ENCODE measurements around the gene KRT17.
"Not testable (repeated sequence)": the region's sequence is repeated elsewhere in the genome, so short reads cannot be mapped to it uniquely, and the experiment has no call there.

KRT17 gene

DNA sequence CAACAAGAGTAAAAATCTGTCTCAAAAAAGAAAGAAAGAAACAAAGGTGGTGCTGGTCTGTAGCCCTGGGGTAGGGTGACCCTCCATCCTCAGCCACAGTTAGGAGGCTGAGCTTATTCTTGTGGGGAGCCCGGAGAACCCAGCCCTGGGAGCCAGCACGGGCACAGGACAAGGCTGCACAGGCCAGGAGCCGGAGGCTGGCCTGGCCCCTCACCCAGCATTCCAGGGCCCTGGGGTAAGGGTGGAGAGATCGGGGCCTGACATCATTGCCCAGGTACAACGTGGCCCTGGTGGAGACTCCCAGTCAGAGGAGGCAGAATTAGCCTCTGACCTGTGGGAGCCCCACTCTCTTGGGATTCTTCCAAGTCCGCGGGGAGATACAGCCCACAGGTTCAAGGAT, 10.3 kb upstream of the KRT17 start:
- DNase-seq (ENCODE audit: low spot score): no peak

- no peak for DNase-seq (ENCODE audit: low spot score)
Observed at GRCh38 chr17:41633556-41634199, 9.3 kb upstream of the KRT17 start.

- no peak for DNase-seq (ENCODE audit: low spot score)
Observed at GRCh38 chr17:41632482-41633105, 8.2 kb upstream of the KRT17 start.

DNA sequence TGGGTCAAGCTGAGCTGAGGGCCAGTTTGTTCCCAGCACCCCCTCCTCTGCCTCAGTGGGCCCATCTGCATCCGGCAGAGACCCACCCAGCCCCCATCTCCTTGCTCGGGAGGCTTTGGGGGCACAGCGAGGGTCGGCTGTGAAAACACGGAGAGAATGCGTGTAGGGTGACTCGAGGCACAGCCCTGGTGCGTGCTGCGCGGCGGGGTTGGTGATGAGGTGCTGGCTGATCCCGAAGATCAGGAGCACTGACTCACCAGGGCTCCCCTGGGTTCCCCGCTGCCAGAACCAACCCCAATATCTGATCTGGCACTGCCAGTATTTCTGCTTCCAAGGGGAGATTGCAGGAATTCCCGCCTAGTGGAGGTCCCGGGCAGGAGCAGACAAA, 7.5 kb upstream of the KRT17 start:
- no peak for DNase-seq (ENCODE audit: low spot score)

- no peak for DNase-seq (ENCODE audit: low spot score)
Observed at GRCh38 chr17:41631025-41631897, 6.9 kb upstream of the KRT17 start.

DNA sequence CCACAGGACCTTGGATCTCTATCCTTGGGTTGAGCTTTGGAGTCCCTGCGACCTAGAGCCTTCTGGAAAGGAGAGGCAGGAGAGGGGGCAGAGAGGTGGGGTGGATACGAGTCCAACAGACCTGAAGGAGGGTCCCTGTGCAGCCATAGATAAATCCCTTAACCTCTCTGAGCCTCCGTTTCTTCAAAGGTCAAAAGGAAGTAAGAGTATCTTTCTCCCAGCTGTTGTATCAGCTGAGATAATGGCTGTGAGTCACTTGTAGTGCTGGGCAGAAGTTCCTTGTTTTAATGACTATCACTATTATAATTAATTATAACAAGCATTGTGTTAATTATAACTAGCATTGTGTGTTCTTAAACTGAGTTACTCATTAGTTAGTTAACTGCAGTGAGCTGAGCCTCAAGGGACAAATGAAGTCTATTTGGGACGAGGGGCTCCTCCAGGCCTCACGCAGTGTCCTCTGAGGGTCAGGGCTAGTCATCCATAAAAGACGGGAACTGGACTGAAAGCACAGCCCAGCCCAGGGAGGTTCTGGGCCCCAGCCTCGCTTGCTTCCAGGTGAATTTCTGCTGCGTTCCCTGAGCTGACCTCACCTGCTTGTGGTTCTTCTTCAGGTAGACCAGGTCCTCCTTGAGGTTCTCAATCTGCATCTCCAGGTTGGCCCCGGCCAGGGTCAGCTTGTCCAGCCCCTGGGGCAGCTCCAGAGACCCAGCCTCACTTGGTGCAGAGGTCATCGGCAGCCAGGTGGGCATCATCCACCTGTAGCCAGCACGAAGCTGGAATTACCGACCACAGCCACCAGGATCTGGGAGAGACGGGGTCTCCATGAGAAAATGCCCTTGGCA, 5.7 kb upstream of the KRT17 start:
- no peak for DNase-seq (ENCODE audit: low spot score)

DNA sequence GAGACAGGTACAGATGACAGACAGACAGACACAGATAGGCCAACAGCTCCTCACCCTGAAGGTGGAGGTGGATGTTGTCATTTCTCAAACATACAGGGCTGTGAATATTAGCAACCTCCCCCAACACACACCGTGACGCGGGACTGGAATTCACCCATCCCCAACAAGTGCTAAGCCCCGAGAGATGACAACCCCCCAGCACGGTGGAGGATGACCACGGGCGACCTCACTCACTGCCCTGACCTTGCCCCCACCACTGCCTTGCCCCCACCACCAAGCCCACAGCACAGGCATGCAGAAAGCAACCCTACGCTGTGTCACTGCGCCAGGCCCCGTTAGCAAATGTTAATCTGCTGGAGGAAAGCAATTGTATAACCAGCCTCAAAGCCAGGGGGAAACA, 4.9 kb upstream of the KRT17 start:
- DNase-seq (ENCODE audit: low spot score): no peak

GRCh38 chr17:41628621-41629255, 4.4 kb upstream of the KRT17 start:
- not testable (repeated sequence) for DNase-seq (ENCODE audit: low spot score)

- not testable (repeated sequence) for DNase-seq (ENCODE audit: low spot score)
Observed at GRCh38 chr17:41628073-41628370, 3.6 kb upstream of the KRT17 start.

- no peak for DNase-seq (ENCODE audit: low spot score)
Observed at GRCh38 chr17:41627316-41628072, 3.1 kb upstream of the KRT17 start.

DNA sequence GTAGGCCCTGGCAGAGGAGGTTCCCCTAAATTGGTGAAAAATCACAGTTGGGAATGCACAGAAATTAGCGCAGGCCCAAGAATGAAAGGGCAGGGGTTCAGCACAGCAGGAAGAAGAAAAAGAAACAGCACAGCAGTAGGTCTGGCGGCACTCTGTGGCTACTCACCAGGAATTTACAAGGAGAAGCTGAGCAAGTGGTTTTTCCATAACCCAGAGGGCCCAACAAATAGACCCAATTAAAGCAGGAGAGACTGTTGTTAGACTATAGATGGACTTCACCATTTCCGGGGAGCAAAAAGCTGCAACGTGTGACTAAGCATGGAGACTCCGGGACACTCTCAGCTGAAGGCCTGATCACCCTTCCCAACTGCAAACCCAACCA, 2.5 kb upstream of the KRT17 start:
- DNase-seq (ENCODE audit: low spot score): not testable (repeated sequence)

DNA sequence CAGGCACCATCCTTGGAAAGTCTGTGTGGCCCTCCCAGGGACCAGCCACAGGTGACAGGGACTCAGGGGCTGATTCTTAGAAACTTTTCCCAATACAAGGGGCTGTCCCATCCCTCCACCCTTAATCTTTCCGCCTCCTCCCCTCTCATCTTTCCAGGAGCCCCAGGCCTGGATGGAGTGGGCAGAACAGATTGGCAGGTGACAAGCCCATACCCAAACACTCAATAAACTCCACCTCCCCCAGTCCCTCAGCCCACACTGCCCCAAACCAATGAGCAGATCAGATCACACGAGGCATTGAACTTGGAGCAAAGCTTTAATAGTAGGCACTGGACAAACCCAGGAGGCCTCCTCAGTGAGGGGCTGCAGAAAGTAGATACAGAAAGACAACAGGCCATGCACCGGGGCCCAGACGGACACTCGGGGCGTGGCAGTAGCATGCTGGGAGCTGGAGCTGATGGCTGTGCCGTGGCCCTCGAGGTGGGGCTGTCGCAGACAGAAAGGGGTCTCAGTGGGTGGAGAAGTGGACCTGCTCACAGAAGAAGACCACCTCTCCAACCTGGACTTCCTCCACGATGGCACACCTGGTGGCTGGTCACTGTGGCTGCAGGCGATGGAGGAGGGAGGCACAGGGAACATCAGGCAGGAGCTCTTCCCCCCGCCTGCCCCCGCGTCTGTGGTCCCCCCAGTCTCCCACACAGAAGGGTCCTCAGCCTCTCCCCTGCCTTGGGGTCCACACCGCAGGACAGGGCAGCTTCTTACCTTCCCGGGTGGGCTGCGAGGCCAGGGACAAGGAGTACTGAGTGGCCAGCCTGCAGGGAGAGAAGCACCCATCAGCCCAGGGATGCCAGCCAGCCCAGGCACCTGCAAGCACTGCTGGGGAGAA, 1.9 kb upstream of the KRT17 start:
- not testable (repeated sequence) for DNase-seq (ENCODE audit: low spot score)

- DNase-seq (ENCODE audit: low spot score): no peak
Observed at GRCh38 chr17:41625602-41626001, 1.2 kb upstream of the KRT17 start.

GRCh38 chr17:41623184-41623861, 1.1 kb downstream of the KRT17 start:
- DNase-seq (ENCODE audit: low spot score): not testable (repeated sequence)

- DNase-seq (ENCODE audit: low spot score): not testable (repeated sequence)
Observed at GRCh38 chr17:41622340-41623183, 1.8 kb downstream of the KRT17 start.

DNA sequence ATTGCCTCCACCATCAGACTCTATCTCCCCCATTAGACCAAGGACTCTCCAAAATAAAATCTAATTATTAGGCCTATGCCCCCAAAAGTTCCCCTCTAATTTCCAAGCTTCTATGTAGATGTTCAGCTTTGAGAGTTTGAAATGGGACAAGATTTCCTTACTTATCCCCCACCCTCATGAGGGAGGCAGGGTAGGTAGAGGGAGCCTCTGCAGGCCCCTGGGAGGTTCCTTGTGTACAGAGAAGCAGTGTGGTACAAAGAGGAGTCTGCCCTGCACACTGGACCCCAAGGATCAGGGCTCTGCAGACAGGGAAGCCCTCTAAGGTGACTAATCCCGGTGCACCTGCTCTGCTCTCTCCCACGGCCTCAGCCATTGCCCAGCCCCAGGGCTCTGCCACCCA, 2.5 kb downstream of the KRT17 start:
- DNase-seq (ENCODE audit: low spot score): no peak

DNA sequence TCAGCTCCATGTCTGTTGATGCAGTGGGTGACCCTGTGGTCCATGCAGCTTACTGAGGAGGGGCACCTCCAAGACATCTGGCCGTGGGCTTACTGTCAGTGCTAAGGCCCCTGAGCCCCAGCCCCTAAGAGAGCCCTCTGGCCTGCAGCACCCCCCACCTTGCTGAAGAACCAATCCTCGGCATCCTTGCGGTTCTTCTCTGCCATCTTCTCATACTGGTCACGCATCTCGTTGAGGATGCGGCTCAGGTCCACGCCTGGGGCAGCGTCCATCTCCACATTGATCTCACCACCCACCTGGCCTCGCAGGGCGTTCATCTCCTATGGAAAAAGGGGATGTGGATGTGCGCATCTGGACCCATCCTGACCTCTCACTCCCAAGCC, 2.9 kb downstream of the KRT17 start:
- not testable (repeated sequence) for DNase-seq (ENCODE audit: low spot score)

- DNase-seq (ENCODE audit: low spot score): no peak
Observed at GRCh38 chr17:41620583-41621434, 3.6 kb downstream of the KRT17 start.

Measured in kidney tubule cell (primary cell).